HEK293T (cell line): ENCODE measurements around the gene ENO2.

Source experiments
- CTCF ChIA-PET: fragments of 350-600 bp; formaldehyde crosslinking; extraction: SDS; loops from one replicate; lab custom pipeline; 2021; ENCODE audit warnings: antibody characterized with exemption, inconsistent platforms; lab: Yijun Ruan, JAX
- POLR2A ChIA-PET: fragments of 350-600 bp; formaldehyde crosslinking; extraction: SDS; loops from one replicate; lab custom pipeline; 2020; ENCODE audit warnings: antibody characterized with exemption, inconsistent platforms; lab: Yijun Ruan, JAX
- DNase-seq: peaks from one replicate; pipeline ENCODE4 v3.0.0; 2012; ENCODE audit warnings: mixed read lengths; ENCODE audit errors: extremely low spot score
- ARNT ChIP-seq: fragments of 450-650 bp; IDR thresholded peaks from 2 replicates; pipeline ENCODE4 v1.6.1; 2017; ENCODE audit warnings: mild to moderate bottlenecking
- BHLHE40 ChIP-seq: fragments of 450-650 bp; IDR thresholded peaks from 2 replicates; pipeline ENCODE4 v1.6.1; 2016; ENCODE audit warnings: mild to moderate bottlenecking, moderate library complexity, borderline replicate concordance
- CTBP1 ChIP-seq: fragments of 450-650 bp; IDR thresholded peaks from 2 replicates; pipeline ENCODE4 v1.6.1; 2016; ENCODE audit warnings: borderline replicate concordance
- ELF4 ChIP-seq: fragments of 450-650 bp; IDR thresholded peaks from 2 replicates; pipeline ENCODE4 v1.6.1; 2017; ENCODE audit warnings: antibody characterized with exemption
- FOXA1 ChIP-seq: fragments of 450-650 bp; IDR thresholded peaks from 2 replicates; pipeline ENCODE4 v1.6.1; 2016; ENCODE audit warnings: mild to moderate bottlenecking
- FOXK2 ChIP-seq: fragments of 450-650 bp; IDR thresholded peaks from 2 replicates; pipeline ENCODE4 v1.6.1; 2016; ENCODE audit warnings: mild to moderate bottlenecking
- FOXM1 ChIP-seq: fragments of 450-650 bp; IDR thresholded peaks from 2 replicates; pipeline ENCODE4 v1.6.1; 2017; ENCODE audit warnings: mild to moderate bottlenecking, borderline replicate concordance
- HDGF ChIP-seq: fragments of 450-650 bp; IDR thresholded peaks from 2 replicates; pipeline ENCODE4 v1.6.1; 2017; ENCODE audit warnings: antibody characterized with exemption, borderline replicate concordance
- L3MBTL2 ChIP-seq: fragments of 450-650 bp; conservative IDR thresholded peaks from 2 replicates; pipeline ENCODE4 v1.6.1; 2016; ENCODE audit warnings: mild to moderate bottlenecking
- LEF1 ChIP-seq: fragments of 450-650 bp; IDR thresholded peaks from 2 replicates; pipeline ENCODE4 v1.6.1; 2017; ENCODE audit warnings: mild to moderate bottlenecking, borderline replicate concordance
- NFRKB ChIP-seq: fragments of 450-650 bp; IDR thresholded peaks from 2 replicates; pipeline ENCODE4 v1.6.1; 2016; ENCODE audit warnings: mild to moderate bottlenecking, moderate library complexity
- SP1 ChIP-seq: fragments of 450-650 bp; IDR thresholded peaks from 2 replicates; pipeline ENCODE4 v1.6.1; 2017
- SUZ12 ChIP-seq: fragments of 450-650 bp; IDR thresholded peaks from 2 replicates; pipeline ENCODE4 v1.6.1; 2016; ENCODE audit warnings: mild to moderate bottlenecking
- TARDBP ChIP-seq: fragments of 450-650 bp; IDR thresholded peaks from 2 replicates; pipeline ENCODE4 v1.6.1; 2016
- ZNF384 ChIP-seq: fragments of 450-650 bp; IDR thresholded peaks from 2 replicates; pipeline ENCODE4 v1.6.1; 2016
- TF ChIP-seq, protein P1 (sequence below): fragments of 450-650 bp; IDR thresholded peaks from 2 replicates; pipeline ENCODE4 v1.6.1; 2016

The ENO2 gene

DNA sequence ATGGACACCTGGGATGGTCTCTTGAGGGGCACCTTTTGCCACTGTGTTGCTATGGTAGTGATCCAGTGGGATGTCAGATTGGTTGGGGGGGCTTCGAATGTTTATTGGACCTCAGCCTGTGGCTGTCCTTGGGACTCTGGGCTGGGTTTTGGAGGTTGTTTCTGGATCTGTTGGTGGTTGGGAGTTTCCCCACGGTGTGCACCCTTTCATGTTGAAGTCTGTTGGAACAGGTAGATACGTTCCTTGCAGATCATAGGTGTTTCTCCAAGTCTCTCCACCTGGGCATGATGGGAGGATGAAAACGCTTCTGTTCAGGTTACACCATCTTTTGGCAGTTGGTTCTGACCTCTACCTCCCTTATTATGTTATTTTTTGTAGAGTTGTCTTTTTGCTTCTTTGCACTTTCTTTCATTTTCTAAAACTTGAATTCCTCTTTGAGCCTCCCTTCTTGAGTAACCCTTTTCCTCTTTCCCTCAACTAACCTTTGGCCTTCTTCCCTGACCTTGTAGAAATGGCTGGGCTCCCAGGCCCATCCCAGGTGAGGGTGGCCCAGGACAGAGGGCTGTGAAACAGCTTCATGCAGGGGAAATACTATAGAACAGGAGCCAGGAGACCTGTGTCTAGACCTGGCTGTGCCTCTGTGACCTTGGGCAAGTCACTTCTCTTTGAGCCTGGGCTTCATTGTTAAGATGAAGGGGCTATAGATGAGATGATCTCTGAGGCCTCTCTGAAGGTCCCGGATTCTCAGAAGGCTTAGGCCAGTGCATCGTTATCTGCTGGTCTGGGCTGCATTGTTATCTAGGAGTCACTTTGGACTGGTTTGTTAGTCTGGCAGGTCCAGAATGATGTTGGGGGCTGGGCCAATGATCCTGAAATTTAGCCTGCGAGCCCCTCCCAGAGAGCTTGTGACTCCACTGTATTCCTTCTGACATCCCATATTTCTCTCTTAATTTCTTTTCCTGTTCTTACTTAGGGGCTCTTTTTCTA, 15.4 kb downstream of the ENO2 start:
- no peak for TF ChIP-seq FOXM1
- TF ChIP-seq FOXK2: no peak
- TF ChIP-seq ARNT: no peak
- TF ChIP-seq SUZ12: no peak
- no peak for TF ChIP-seq ELF4
- TF ChIP-seq, protein P1, sequence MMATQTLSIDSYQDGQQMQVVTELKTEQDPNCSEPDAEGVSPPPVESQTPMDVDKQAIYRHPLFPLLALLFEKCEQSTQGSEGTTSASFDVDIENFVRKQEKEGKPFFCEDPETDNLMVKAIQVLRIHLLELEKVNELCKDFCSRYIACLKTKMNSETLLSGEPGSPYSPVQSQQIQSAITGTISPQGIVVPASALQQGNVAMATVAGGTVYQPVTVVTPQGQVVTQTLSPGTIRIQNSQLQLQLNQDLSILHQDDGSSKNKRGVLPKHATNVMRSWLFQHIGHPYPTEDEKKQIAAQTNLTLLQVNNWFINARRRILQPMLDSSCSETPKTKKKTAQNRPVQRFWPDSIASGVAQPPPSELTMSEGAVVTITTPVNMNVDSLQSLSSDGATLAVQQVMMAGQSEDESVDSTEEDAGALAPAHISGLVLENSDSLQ: no peak
- no peak for TF ChIP-seq NFRKB
- no peak for TF ChIP-seq CTBP1
- ChIA-PET POLR2A (interaction anchor here (1.0 to 8.3 kb wide), 9 partner anchors 8 to 78 kb away, joined by 3 to 174 read pairs (median 4); partner anchors contain the start of genes C12orf57, CDCA3, RNU7-1 and USP5), CTCF (interaction anchor here (1.0 to 1.2 kb wide), 2 partner anchors 8 to 58 kb away, joined by 3 to 4 read pairs; no protein-coding TSS in a partner anchor)
- no peak for DNase-seq

DNA sequence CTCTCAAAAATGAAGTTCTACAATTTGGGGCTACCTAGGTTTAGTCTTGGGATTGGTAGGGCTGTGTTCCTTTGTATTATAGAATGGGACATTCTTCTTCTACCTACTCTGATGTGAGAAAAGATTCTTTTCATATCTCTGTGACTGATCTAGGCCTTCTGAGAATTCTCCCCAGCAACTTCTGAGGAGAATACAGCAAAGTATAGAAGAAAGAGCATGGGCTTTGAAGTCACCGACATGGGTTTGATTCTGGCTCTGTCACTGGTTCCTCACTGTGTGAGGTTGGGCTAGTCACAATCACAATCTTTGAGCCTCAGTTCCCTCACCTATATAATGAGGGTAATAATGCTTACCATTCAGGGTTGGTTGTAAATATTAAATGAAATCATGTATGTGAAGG, 18.4 kb downstream of the ENO2 start:
- CTCF ChIA-PET: interaction anchor here (0.6 to 1.0 kb wide), 4 partner anchors 12 to 63 kb away, joined by 3 read pairs; partner anchors contain the start of gene ENO2
- POLR2A ChIA-PET: interaction anchor here (1.2 to 4.6 kb wide), 3 partner anchors 11 to 66 kb away, joined by 4 to 46 read pairs (median 6); partner anchors contain the start of genes C12orf57, RNU7-1 and TPI1
- TF ChIP-seq ELF4 (no peak), FOXK2 (no peak), CTBP1 (no peak)
- TF ChIP-seq, protein P1: no peak
- DNase-seq: no peak

DNA sequence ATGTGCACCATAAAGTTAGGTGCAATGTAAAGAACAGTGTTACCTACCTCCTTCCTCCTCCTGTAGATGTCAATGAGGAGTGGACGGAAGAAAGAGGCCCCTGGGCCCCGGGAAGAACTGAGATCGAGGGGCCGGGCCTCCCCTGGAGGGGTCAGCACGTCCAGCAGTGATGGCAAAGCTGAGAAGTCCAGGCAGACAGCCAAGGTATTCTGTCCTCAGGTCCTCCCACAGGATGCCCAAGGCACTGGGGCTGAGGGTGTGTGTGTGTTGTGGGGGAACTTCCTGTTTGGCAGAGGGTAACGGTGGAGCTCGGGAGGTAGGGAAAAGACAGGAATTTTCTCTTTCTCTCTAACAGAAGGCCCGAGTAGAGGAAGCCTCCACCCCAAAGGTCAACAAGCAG, 19.7 kb downstream of the ENO2 start:
- TF ChIP-seq NFRKB (no peak), FOXA1 (no peak), FOXM1 (no peak), ARNT (no peak), ZNF384 (no peak), SUZ12 (no peak), ELF4 (no peak), TARDBP (no peak), CTBP1 (no peak), L3MBTL2 (no peak), FOXK2 (no peak), SP1 (no peak), BHLHE40 (no peak), HDGF (no peak), LEF1 (no peak)
- TF ChIP-seq, protein P1: no peak
- DNase-seq: no peak
- ChIA-PET CTCF (interaction anchor here (0.6 kb wide), 1 partner anchor 52 kb away, joined by 4 read pairs; no protein-coding TSS in a partner anchor), POLR2A (interaction anchor here (1.2 to 8.1 kb wide), 4 partner anchors 9 to 83 kb away, joined by 3 to 95 read pairs (median 24); partner anchors contain the start of genes C12orf57, CDCA3 and RNU7-1)

DNA sequence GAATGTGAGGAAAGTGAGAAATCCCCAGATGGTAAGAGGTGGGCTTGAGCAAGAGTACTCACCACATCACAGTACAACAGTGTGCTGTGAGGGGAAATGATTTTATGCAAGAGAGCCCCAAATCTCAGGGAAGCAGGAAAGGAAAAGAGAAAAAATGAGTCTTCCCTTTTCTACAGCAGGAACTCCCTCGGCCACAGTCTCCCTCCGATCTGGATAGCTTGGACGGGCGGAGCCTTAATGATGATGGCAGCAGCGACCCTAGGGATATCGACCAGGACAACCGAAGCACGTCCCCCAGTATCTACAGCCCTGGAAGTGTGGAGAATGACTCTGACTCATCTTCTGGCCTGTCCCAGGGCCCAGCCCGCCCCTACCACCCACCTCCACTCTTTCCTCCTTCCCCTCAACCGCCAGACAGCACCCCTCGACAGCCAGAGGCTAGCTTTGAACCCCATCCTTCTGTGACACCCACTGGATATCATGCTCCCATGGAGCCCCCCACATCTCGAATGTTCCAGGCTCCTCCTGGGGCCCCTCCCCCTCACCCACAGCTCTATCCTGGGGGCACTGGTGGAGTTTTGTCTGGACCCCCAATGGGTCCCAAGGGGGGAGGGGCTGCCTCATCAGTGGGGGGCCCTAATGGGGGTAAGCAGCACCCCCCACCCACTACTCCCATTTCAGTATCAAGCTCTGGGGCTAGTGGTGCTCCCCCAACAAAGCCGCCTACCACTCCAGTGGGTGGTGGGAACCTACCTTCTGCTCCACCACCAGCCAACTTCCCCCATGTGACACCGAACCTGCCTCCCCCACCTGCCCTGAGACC, 21.2 kb downstream of the ENO2 start:
- DNase-seq: no peak
- ChIA-PET CTCF (interaction anchor here (0.9 to 2.2 kb wide), 5 partner anchors 9 to 63 kb away, joined by 4 to 7 read pairs (median 4); partner anchors contain the start of gene SPSB2), POLR2A (interaction anchor here (0.7 to 8.1 kb wide), 6 partner anchors 8 to 68 kb away, joined by 3 to 95 read pairs (median 5); partner anchors contain the start of genes C12orf57 and RNU7-1)
- no peak for TF ChIP-seq HDGF
- TF ChIP-seq ARNT: no peak
- no peak for TF ChIP-seq SP1
- no peak for TF ChIP-seq L3MBTL2
- TF ChIP-seq BHLHE40: no peak
- no peak for TF ChIP-seq ELF4
- TF ChIP-seq NFRKB: no peak
- TF ChIP-seq TARDBP: no peak
- TF ChIP-seq, protein P1: no peak
- no peak for TF ChIP-seq FOXM1
- TF ChIP-seq FOXK2: no peak
- no peak for TF ChIP-seq LEF1
- no peak for TF ChIP-seq CTBP1
- no peak for TF ChIP-seq ZNF384
- TF ChIP-seq FOXA1: no peak
- no peak for TF ChIP-seq SUZ12
